ENCODE measurements around the gene HOXB3. TPM values are rescaled to one million over a fixed set of nuclear protein-coding genes. Genes with fewer than 3 reads are reported as not detected.

HOXB3 gene
- total and polyA plus RNA-seq, 2 of the 13 experiments (the other 11 are each of a cell fraction or from before 2014, with no cell fraction given): not detected

GRCh38 chr17:48615047-48615962 lies 25.3 kb upstream of the HOXB3 start, which contains the start of gene HOXB8:
HOXB8 (minus strand) TSS chr17:48615292; CDS start chr17:48614704, 588 bp downstream.
- intact Hi-C loops (cut with micrococcal nuclease; ENCODE audit: unreplicated experiment): loop anchor here (5.0 kb wide), 2 partner anchors 353 to 588 kb away; no protein-coding TSS in a partner anchor

GRCh38 chr17:48613862-48614694 lies 24.0 kb upstream of the HOXB3 start:
- H3K9ac ChIP-seq (ENCODE audit: insufficient read depth, low read depth, low read length): no peak overlapping the region
- no peak for TF ChIP-seq ZNF761 (CRISPR knock-in tag; conservative IDR thresholded peaks at IDR 0.05)
- no peak for TF ChIP-seq ARID4A (CRISPR knock-in tag; IDR thresholded peaks at IDR 0.05; ENCODE audit: borderline replicate concordance)
- TF ChIP-seq HNRNPLL (IDR thresholded peaks at IDR 0.05; ENCODE audit: low read depth, low read length, poor library complexity, severe bottlenecking): peak; percentile 36
- TF ChIP-seq ZNF768 (CRISPR knock-in tag; IDR thresholded peaks at IDR 0.05): peak; percentile 35; the same call in 1 of the 2 replicates
- no peak for TF ChIP-seq TOE1 (CRISPR knock-in tag; IDR thresholded peaks at IDR 0.05)

More at GRCh38 chr17:48615047-48615962, 25.3 kb upstream of the HOXB3 start, which contains the start of gene HOXB8:
- Histone ChIP-seq H3K9ac (ENCODE audit: insufficient read depth, low read depth, low read length) (no peak within 1 kb of the TSS), H3K79me2 (ENCODE audit: insufficient read depth, low read length) (no peaks in the 10 kb centered on the region), H3K4me3 (replicated peaks in 1 of 3; ENCODE audit: insufficient read depth in 1 of 3, low read depth in 2 of 3, low read length in 3 of 3) (no peak within 1 kb of the TSS), H3K9me3 (ENCODE audit: low read length) (no peaks in the 10 kb centered on the region), H3K27ac (ENCODE audit: extremely low read length, insufficient read depth, low read length) (no peak within 1 kb of the TSS), H4K20me1 (ENCODE audit: insufficient read depth, low read length) (peaks cover 6% of the 10 kb centered on the region; the same call in 1 of the 2 replicates), H2AFZ (ENCODE audit: low read length) (no peak within 1 kb of the TSS), H3K27me3 (ENCODE audit: control insufficient read depth in 1 of 2, insufficient read depth in 2 of 2, low read length in 2 of 2) (peaks cover 38 to 97% of the 10 kb centered on the region in 2 experiments), H3K4me1 (ENCODE audit: insufficient read depth, low read length) (peaks cover 17% of the 10 kb centered on the region), H3K4me2 (ENCODE audit: low read depth, low read length) (no peak within 1 kb of the TSS), H3K36me3 (replicated peaks in 1 of 2; ENCODE audit: control insufficient read depth in 1 of 2, insufficient read depth in 2 of 2, low read length in 2 of 2) (no peaks in the 10 kb centered on the region)
- POLR2A ChIA-PET: no interaction called here
- FAIRE-seq (no peak), DNase-seq (ENCODE audit: low spot score) (no peak), ATAC-seq (no peak)
- no TSS peak for BruUV-seq (replicated peaks)
- CTCF ChIA-PET (ENCODE audit: low intra/inter-chr PET ratio, low total read pairs): no interaction called here
- TF ChIP-seq HNRNPK (IDR thresholded peaks at IDR 0.05; ENCODE audit: low read depth, low read length, poor library complexity, severe bottlenecking) (peak; percentile 17), EZH2 (conservative IDR thresholded peaks at IDR 0.05; ENCODE audit: low read depth, low read length) (peak; percentile 55), ZNF577 (CRISPR knock-in tag; IDR thresholded peaks at IDR 0.05; ENCODE audit: borderline replicate concordance, low read depth) (no peak)
- 19% methylated on average over 41 of the region's 41 CpGs for WGBS (ENCODE audit: low lambda C conversion rate)
- in situ Hi-C loops (cut with HindIII; ENCODE audit: extremely low pct_ligation_motif_present, low pct_unique_long_range_greater_than_20kb): no loop called here

More at GRCh38 chr17:48613862-48614694, 24.0 kb upstream of the HOXB3 start:
- Histone ChIP-seq H3K4me2 (ENCODE audit: low read depth, low read length) (no peak overlapping the region), H2AFZ (ENCODE audit: low read length) (no peak overlapping the region), H3K4me3 (replicated peaks in 1 of 3; ENCODE audit: insufficient read depth in 1 of 3, low read depth in 2 of 3, low read length in 3 of 3) (no peak overlapping the region), H3K27ac (ENCODE audit: extremely low read length, insufficient read depth, low read length) (no peak overlapping the region), H3K9me3 (ENCODE audit: low read length) (no peaks in the 10 kb centered on the region), H3K4me1 (ENCODE audit: insufficient read depth, low read length) (peaks cover 23% of the 10 kb centered on the region), H4K20me1 (ENCODE audit: insufficient read depth, low read length) (peaks cover 6% of the 10 kb centered on the region; the same call in 1 of the 2 replicates), H3K27me3 (ENCODE audit: control insufficient read depth in 1 of 2, insufficient read depth in 2 of 2, low read length in 2 of 2) (peaks cover 33 to 97% of the 10 kb centered on the region in 2 experiments), H3K36me3 (replicated peaks in 1 of 2; ENCODE audit: control insufficient read depth in 1 of 2, insufficient read depth in 2 of 2, low read length in 2 of 2) (no peaks in the 10 kb centered on the region), H3K79me2 (ENCODE audit: insufficient read depth, low read length) (no peaks in the 10 kb centered on the region)
- WGBS (ENCODE audit: low lambda C conversion rate): 28% methylated on average over 45 of the region's 55 CpGs
- no peak for DNase-seq (ENCODE audit: low spot score)
- intact Hi-C loops (cut with micrococcal nuclease; ENCODE audit: unreplicated experiment): loop anchor here (2.0 kb wide), 1 partner anchor 461 kb away; no protein-coding TSS in a partner anchor
- no peak for ATAC-seq
- POLR2A ChIA-PET: no interaction called here
- in situ Hi-C loops (cut with HindIII; ENCODE audit: extremely low pct_ligation_motif_present, low pct_unique_long_range_greater_than_20kb): loop anchor here (5.0 kb wide), 1 partner anchor 587 kb away; no protein-coding TSS in a partner anchor
- FAIRE-seq: no peak
- no TSS peak for BruUV-seq (replicated peaks)
- CTCF ChIA-PET (ENCODE audit: low intra/inter-chr PET ratio, low total read pairs): no interaction called here
